SK-N-SH (cell line): ENCODE results near the gene TMPRSS9. TPM values are rescaled to one million over a fixed set of nuclear protein-coding genes. Genes with fewer than 3 reads are reported as not detected.

Experiments
- CTCF ChIA-PET: fragments of 300-600, 350-600 bp; formaldehyde crosslinking; extraction: SDS; loops from one replicate; lab custom pipeline; 2021; lab: Yijun Ruan, JAX
- POLR2A ChIA-PET: fragments of 350-600 bp; sonication (Branson Sonifier 250); formaldehyde crosslinking; extraction: SDS; loops from one replicate; lab custom pipeline; 2020; ENCODE audit warnings: antibody characterized with exemption, inconsistent platforms; lab: Yijun Ruan, JAX
- DNase-seq: peaks from one replicate; pipeline ENCODE4 v3.0.0; 2012
- H2AFZ ChIP-seq: fragments of 200-600 bp; sonication (generic); 2 replicates; pipeline ENCODE4 v1.8.1; 2016; ENCODE audit warnings: antibody characterized with exemption, mild to moderate bottlenecking, low read depth
- H3F3A ChIP-seq: fragments of 200-600 bp; sonication (generic); replicated peaks from 2 replicates; pipeline ENCODE3; 2016; ENCODE audit warnings: antibody characterized with exemption, mild to moderate bottlenecking; ENCODE audit not compliant: insufficient read depth
- H3K27ac ChIP-seq, 2 experiments: fragments of 200-500 bp in 1 of 2; fragments of 200-600 bp in 1 of 2; sonication (Bioruptor generic) in 1 of 2; sonication (generic), shearing (Covaris generic) in 1 of 2; 2 replicates each; pipeline versions ENCODE4 v1.5.1 to v1.6.1; 2014 to 2016; ENCODE audit warnings: low read depth in 2 of 2, inconsistent platforms in 1 of 2, low read length in 1 of 2, mild to moderate bottlenecking in 1 of 2, mixed read lengths in 1 of 2
- H3K27me3 ChIP-seq: fragments of 200-600 bp; sonication (generic), shearing (Covaris generic); 2 replicates; pipeline ENCODE4 v1.6.1; 2016; ENCODE audit warnings: mixed run types; ENCODE audit not compliant: insufficient read depth
- H3K36me3 ChIP-seq, 2 experiments: fragments of 200-500 bp in 1 of 2; fragments of 200-600 bp in 1 of 2; sonication (Bioruptor generic) in 1 of 2; sonication (generic) in 1 of 2; replicated peaks in 1 of 2; 2 replicates each; pipeline versions ENCODE3 to v1.5.1; 2014 to 2016; ENCODE audit warnings: low read length in 1 of 2, mild to moderate bottlenecking in 1 of 2; ENCODE audit not compliant: insufficient read depth in 2 of 2, control insufficient read depth in 1 of 2
- H3K4me1 ChIP-seq, 2 experiments: fragments of 200-500 bp in 1 of 2; fragments of 200-600 bp in 1 of 2; sonication (Bioruptor generic) in 1 of 2; sonication (generic), shearing (Covaris generic) in 1 of 2; 2 replicates each; pipeline versions ENCODE4 v1.5.1 to v1.6.1; 2014 to 2016; ENCODE audit warnings: low read depth in 1 of 2, low read length in 1 of 2, mixed run types in 1 of 2; ENCODE audit not compliant: insufficient read depth in 2 of 2, control insufficient read depth in 1 of 2
- H3K4me2 ChIP-seq: fragments of 200-600 bp; sonication (generic), shearing (Covaris generic); 2 replicates; pipeline ENCODE4 v1.6.1; 2017; ENCODE audit warnings: mixed run types
- H3K4me3 ChIP-seq, 2 experiments: fragments of 200-500 bp in 1 of 2; fragments of 200-600 bp in 1 of 2; sonication (Bioruptor generic) in 1 of 2; sonication (generic), shearing (Covaris generic) in 1 of 2; 2 replicates each; pipeline versions ENCODE4 v1.5.1 to v1.8.1; 2014 to 2016; ENCODE audit warnings: low read depth in 2 of 2, inconsistent platforms in 1 of 2, low read length in 1 of 2, mild to moderate bottlenecking in 1 of 2, mixed read lengths in 1 of 2, moderate library complexity in 1 of 2
- H3K79me2 ChIP-seq: fragments of 200-600 bp; sonication (generic); 2 replicates; pipeline ENCODE4 v1.8.1; 2017; ENCODE audit warnings: mild to moderate bottlenecking; ENCODE audit not compliant: insufficient read depth
- H3K9ac ChIP-seq: fragments of 200-600 bp; sonication (generic); 2 replicates; pipeline ENCODE4 v1.6.1; 2017; ENCODE audit warnings: mixed run types
- H3K9me2 ChIP-seq: fragments of 200-600 bp; sonication (generic); 2 replicates; pipeline ENCODE4 v1.6.1; 2017; ENCODE audit warnings: mixed run types
- H3K9me3 ChIP-seq: fragments of 200-600 bp; sonication (generic); 2 replicates; pipeline ENCODE4 v1.6.1; 2017; ENCODE audit warnings: mixed run types, mild to moderate bottlenecking, moderate library complexity
- H4K20me1 ChIP-seq: fragments of 200-600 bp; sonication (generic); 2 replicates; pipeline ENCODE4 v1.6.1; 2017; ENCODE audit warnings: mild to moderate bottlenecking, mixed run types; ENCODE audit not compliant: insufficient read depth
- CHD2 ChIP-seq: fragments of 150-350 bp; IDR thresholded peaks from 2 replicates; pipeline ENCODE4 v1.6.1; 2018; ENCODE audit warnings: low read length; ENCODE audit not compliant: partially characterized antibody
- ELF1 ChIP-seq: IDR thresholded peaks from 2 replicates; pipeline ENCODE4 v1.4.0; 2012
- EP300 ChIP-seq, 2 experiments: IDR thresholded peaks; 2 replicates each; pipeline versions ENCODE4 v1.4.0 to v1.6.1; 2012; ENCODE audit warnings: borderline replicate concordance in 1 of 2, low read depth in 1 of 2, low read length in 1 of 2
- EZH2phosphoT487 ChIP-seq: fragments of 200-600 bp; sonication (generic); IDR thresholded peaks from 2 replicates; pipeline ENCODE4 v1.6.1; 2017; ENCODE audit warnings: low read depth, mixed run types, mild to moderate bottlenecking, antibody characterized with exemption, moderate library complexity, borderline replicate concordance
- FOSL2 ChIP-seq: IDR thresholded peaks from 2 replicates; pipeline ENCODE4 v1.4.0; 2012; ENCODE audit warnings: low read depth, mild to moderate bottlenecking, moderate library complexity, borderline replicate concordance
- FOXJ3 ChIP-seq: sonication (generic); formaldehyde crosslinking; IDR thresholded peaks from 2 replicates; pipeline ENCODE4 v1.5.1; 2020; ENCODE audit warnings: mild to moderate bottlenecking, missing genetic modification reagents
- GABPA ChIP-seq: IDR thresholded peaks from 2 replicates; pipeline ENCODE4 v1.4.0; 2012; ENCODE audit warnings: low read depth, mild to moderate bottlenecking
- GATA2 ChIP-seq: sonication (generic); formaldehyde crosslinking; IDR thresholded peaks from 2 replicates; pipeline ENCODE4 v1.5.0; 2020; ENCODE audit warnings: mild to moderate bottlenecking, missing genetic modification reagents
- JUND ChIP-seq: IDR thresholded peaks from 2 replicates; pipeline ENCODE4 v1.4.0; 2012
- MEF2A ChIP-seq: IDR thresholded peaks from 2 replicates; pipeline ENCODE4 v1.4.0; 2012; ENCODE audit warnings: low read depth, borderline replicate concordance
- NFIC ChIP-seq: IDR thresholded peaks from 2 replicates; pipeline ENCODE4 v1.4.0; 2012; ENCODE audit warnings: borderline replicate concordance
- NRF1 ChIP-seq: IDR thresholded peaks from 2 replicates; pipeline ENCODE4 v1.6.1; 2012; ENCODE audit warnings: low read depth, mild to moderate bottlenecking, low read length
- RCOR1 ChIP-seq: fragments of 150-350 bp; IDR thresholded peaks from 2 replicates; pipeline ENCODE4 v1.6.1; 2017; ENCODE audit warnings: antibody characterized with exemption, low read length
- RFX5 ChIP-seq: IDR thresholded peaks from 2 replicates; pipeline ENCODE4 v1.6.1; 2012; ENCODE audit warnings: mild to moderate bottlenecking, improper control_type of control experiment, low read length
- SIN3A ChIP-seq: IDR thresholded peaks from 2 replicates; pipeline ENCODE4 v1.6.1; 2012; ENCODE audit warnings: low read depth, mild to moderate bottlenecking, low read length, moderate library complexity, borderline replicate concordance
- SMC3 ChIP-seq: IDR thresholded peaks from 2 replicates; pipeline ENCODE4 v1.6.1; 2012; ENCODE audit warnings: low read depth, low read length, improper control_type of control experiment
- TAF1 ChIP-seq: IDR thresholded peaks from 2 replicates; pipeline ENCODE4 v1.6.1; 2012; ENCODE audit warnings: low read depth, mild to moderate bottlenecking, low read length, moderate library complexity, borderline replicate concordance
- YY1 ChIP-seq: IDR thresholded peaks from 2 replicates; pipeline ENCODE4 v1.4.0; 2012; ENCODE audit warnings: low read depth, mild to moderate bottlenecking
- WGBS: methylation state at CpG from one replicate; pipeline ENCODE4 v1.1.6; 2017; ENCODE audit warnings: low lambda C conversion rate; 5-methylcytosine and 5-hydroxymethylcytosine counted together
- polyA plus RNA-seq, 3 experiments: library from polyadenylated mRNA; depleted of rRNA; stranded (reverse); fragments of >200 nt; gene quantifications; 2 replicates each; pipeline ENCODE4 v1.2.3, GENCODE V29; 2012
- TF ChIP-seq, protein P1 (sequence below): IDR thresholded peaks from 2 replicates; pipeline ENCODE4 v1.4.0; 2012; ENCODE audit warnings: low read depth, borderline replicate concordance
- TF ChIP-seq, protein P2 (sequence below): fragments of 150-350 bp; IDR thresholded peaks from 2 replicates; pipeline ENCODE4 v1.6.1; 2016; ENCODE audit warnings: mild to moderate bottlenecking, low read depth, low read length
- TF ChIP-seq, protein P3 (sequence below): IDR thresholded peaks from 2 replicates; pipeline ENCODE4; 2012

Gene TMPRSS9
- polyA plus RNA-seq, 1 of the 3 experiments (the other 2 are of a cell fraction): not detected

DNA sequence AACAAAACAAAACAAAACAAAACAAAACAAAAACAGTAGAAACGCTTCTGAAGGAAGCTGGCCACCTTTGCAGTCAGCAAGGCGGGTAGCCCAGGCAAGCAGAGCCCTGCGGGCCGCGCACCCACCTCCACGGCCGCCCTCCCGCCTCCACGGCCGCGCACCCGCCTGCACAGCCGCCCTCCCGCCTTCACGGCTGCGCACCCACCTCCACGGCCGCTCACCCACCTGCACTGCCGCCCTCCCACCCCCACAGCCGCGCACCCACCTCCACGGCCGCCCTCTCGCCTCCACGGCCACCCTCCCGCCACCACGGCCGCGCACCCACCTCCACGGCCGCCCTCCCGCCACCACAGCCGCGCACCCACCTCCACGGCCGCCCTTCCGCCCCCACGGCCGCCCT lies 76.3 kb downstream of the TMPRSS9 start:
- peaks cover 42% of the 10 kb centered on the region; the same call in 1 of the 2 replicates for H3K79me2 ChIP-seq
- DNase-seq: no peak
- H3K9me3 ChIP-seq: no peaks in the 10 kb centered on the region
- H3K27me3 ChIP-seq: no peaks in the 10 kb centered on the region
- no peak for TF ChIP-seq GATA2 (CRISPR knock-in tag)
- TF ChIP-seq, protein P1, sequence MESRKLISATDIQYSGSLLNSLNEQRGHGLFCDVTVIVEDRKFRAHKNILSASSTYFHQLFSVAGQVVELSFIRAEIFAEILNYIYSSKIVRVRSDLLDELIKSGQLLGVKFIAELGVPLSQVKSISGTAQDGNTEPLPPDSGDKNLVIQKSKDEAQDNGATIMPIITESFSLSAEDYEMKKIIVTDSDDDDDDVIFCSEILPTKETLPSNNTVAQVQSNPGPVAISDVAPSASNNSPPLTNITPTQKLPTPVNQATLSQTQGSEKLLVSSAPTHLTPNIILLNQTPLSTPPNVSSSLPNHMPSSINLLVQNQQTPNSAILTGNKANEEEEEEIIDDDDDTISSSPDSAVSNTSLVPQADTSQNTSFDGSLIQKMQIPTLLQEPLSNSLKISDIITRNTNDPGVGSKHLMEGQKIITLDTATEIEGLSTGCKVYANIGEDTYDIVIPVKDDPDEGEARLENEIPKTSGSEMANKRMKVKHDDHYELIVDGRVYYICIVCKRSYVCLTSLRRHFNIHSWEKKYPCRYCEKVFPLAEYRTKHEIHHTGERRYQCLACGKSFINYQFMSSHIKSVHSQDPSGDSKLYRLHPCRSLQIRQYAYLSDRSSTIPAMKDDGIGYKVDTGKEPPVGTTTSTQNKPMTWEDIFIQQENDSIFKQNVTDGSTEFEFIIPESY: no peak
- no peak for TF ChIP-seq SIN3A
- TF ChIP-seq MEF2A: no peak
- TF ChIP-seq EZH2phosphoT487: no peak
- TF ChIP-seq CHD2: no peak
- no peak for TF ChIP-seq JUND
- no peak for TF ChIP-seq RFX5
- no peak for TF ChIP-seq FOSL2
- TF ChIP-seq NRF1: no peak
- no peak for TF ChIP-seq NFIC
- no peak overlapping the region for H3K4me2 ChIP-seq
- POLR2A ChIA-PET: interaction anchor here (0.8 kb wide), 1 partner anchor 10 kb away, joined by 3 read pairs; no protein-coding TSS in a partner anchor
- no peak overlapping the region for H3K9ac ChIP-seq
- CTCF ChIA-PET: interaction anchor here (0.7 kb wide), 1 partner anchor 29 kb away, joined by 3 read pairs; no protein-coding TSS in a partner anchor
- H3F3A ChIP-seq: no peaks in the 10 kb centered on the region
- no peaks in the 10 kb centered on the region for H3K4me1 ChIP-seq
- H2AFZ ChIP-seq: no peak overlapping the region
- no peaks in the 10 kb centered on the region for H3K9me2 ChIP-seq
- WGBS: 98% methylated on average over 39 of the region's 39 CpGs
- H4K20me1 ChIP-seq: peaks cover 8% of the 10 kb centered on the region; the same call in 1 of the 2 replicates
- no peak overlapping the region for H3K27ac ChIP-seq
- no peak overlapping the region for H3K4me3 ChIP-seq
- peaks cover 0 to 29% of the 10 kb centered on the region in 2 experiments for H3K36me3 ChIP-seq

DNA sequence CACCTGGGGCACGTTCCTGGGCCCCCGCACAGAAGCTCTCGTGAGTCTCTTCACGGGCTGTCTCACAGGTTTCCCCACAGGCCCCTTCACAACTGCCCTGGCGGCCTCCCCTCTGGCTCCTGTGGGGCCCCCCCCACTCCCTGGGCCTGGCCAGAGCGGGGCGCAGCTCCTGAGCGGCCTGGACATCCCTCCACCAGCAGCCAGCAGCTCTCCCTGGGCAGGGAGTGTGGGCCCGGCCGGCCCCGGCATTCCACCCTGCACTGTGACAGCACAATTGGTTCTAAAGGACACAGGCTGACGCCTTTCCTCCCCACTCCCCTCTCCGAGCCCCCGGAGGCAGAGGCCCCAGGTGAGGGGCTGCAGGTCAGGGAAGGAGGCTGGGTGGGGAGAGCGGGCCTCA lies 76.9 kb downstream of the TMPRSS9 start:
- Histone ChIP-seq H3K9ac (no peak overlapping the region), H3K9me2 (no peaks in the 10 kb centered on the region), H2AFZ (no peak overlapping the region), H3K36me3 (peaks cover 0 to 25% of the 10 kb centered on the region in 2 experiments), H3K27ac (no peak overlapping the region), H3K27me3 (no peaks in the 10 kb centered on the region), H3K9me3 (no peaks in the 10 kb centered on the region), H3K4me1 (no peaks in the 10 kb centered on the region), H3K79me2 (peaks cover 47% of the 10 kb centered on the region; the same call in 1 of the 2 replicates), H4K20me1 (peaks cover 13% of the 10 kb centered on the region; the same call in 1 of the 2 replicates), H3K4me3 (no peak overlapping the region), H3K4me2 (no peak overlapping the region), H3F3A (no peaks in the 10 kb centered on the region)
- no peak for DNase-seq
- ChIA-PET POLR2A (no interaction called here), CTCF (interaction anchor here (0.7 kb wide), 1 partner anchor 28 kb away, joined by 3 read pairs; no protein-coding TSS in a partner anchor)
- 93% methylated on average over 13 of the region's 15 CpGs for WGBS
- TF ChIP-seq, protein P1: no peak
- TF ChIP-seq GABPA: no peak
- no peak for TF ChIP-seq FOXJ3 (CRISPR knock-in tag)
- TF ChIP-seq RCOR1: no peak
- no peak for TF ChIP-seq EP300 (IDR thresholded peaks at IDR 0.05; ENCODE audit: borderline replicate concordance in 1 of 2, low read depth in 1 of 2, low read length in 1 of 2)
- no peak for TF ChIP-seq TAF1
- TF ChIP-seq JUND: no peak
- TF ChIP-seq NFIC: no peak
- TF ChIP-seq FOSL2: no peak
- TF ChIP-seq MEF2A: no peak
- TF ChIP-seq NRF1: no peak
- TF ChIP-seq, protein P2, sequence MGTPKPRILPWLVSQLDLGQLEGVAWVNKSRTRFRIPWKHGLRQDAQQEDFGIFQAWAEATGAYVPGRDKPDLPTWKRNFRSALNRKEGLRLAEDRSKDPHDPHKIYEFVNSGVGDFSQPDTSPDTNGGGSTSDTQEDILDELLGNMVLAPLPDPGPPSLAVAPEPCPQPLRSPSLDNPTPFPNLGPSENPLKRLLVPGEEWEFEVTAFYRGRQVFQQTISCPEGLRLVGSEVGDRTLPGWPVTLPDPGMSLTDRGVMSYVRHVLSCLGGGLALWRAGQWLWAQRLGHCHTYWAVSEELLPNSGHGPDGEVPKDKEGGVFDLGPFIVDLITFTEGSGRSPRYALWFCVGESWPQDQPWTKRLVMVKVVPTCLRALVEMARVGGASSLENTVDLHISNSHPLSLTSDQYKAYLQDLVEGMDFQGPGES: no peak
- TF ChIP-seq YY1: no peak
- TF ChIP-seq ELF1: no peak
- TF ChIP-seq SMC3: no peak
- TF ChIP-seq, protein P3, sequence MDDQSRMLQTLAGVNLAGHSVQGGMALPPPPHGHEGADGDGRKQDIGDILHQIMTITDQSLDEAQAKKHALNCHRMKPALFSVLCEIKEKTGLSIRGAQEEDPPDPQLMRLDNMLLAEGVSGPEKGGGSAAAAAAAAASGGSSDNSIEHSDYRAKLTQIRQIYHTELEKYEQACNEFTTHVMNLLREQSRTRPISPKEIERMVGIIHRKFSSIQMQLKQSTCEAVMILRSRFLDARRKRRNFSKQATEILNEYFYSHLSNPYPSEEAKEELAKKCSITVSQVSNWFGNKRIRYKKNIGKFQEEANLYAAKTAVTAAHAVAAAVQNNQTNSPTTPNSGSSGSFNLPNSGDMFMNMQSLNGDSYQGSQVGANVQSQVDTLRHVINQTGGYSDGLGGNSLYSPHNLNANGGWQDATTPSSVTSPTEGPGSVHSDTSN: no peak
